ENCODE results near the gene MCTS1.

The MCTS1 gene

DNA sequence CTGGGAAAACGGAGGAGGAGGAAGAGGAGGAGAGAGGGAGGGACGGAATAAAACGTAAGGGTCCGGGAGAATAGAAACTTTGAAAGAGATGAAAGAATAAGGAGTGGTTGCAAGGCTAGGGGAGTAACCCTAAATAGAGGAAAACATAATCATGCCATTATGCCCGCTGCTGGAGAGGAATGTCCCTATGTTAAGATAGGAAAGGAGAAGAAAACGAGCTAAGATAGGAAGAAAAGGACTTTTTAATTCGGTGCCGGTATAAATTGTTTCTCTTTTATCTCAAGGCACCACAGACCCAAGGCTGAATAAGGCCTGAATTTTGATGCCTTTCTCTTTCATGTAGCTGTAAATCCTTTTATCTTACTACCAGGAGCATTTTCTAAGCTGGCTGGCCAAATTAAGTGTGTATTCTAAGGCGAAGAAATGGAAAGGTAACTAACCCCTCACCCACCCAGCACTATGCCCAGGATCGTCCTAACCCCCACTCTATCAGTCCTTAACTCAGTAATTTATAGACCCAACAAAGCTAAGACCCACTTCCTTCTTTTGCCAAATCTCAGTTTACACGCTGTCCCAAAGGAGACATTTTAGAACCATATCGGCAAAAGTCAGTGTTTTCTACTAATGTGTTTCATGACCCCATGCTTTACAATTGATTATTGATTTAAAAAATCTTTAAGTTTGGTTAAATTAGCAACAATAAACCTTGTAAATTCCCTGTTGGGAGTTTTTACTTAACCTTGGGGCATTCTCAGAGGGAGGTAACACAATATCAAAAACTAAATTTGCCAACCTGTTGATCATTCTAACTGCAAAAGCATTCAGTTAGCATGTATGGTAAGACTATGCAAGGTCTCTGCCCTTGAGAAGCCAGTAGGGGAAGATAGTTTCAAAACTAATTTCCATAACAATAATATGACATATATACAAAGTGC, 42.0 kb upstream of the MCTS1 start:
- TF ChIP-seq, protein P1, sequence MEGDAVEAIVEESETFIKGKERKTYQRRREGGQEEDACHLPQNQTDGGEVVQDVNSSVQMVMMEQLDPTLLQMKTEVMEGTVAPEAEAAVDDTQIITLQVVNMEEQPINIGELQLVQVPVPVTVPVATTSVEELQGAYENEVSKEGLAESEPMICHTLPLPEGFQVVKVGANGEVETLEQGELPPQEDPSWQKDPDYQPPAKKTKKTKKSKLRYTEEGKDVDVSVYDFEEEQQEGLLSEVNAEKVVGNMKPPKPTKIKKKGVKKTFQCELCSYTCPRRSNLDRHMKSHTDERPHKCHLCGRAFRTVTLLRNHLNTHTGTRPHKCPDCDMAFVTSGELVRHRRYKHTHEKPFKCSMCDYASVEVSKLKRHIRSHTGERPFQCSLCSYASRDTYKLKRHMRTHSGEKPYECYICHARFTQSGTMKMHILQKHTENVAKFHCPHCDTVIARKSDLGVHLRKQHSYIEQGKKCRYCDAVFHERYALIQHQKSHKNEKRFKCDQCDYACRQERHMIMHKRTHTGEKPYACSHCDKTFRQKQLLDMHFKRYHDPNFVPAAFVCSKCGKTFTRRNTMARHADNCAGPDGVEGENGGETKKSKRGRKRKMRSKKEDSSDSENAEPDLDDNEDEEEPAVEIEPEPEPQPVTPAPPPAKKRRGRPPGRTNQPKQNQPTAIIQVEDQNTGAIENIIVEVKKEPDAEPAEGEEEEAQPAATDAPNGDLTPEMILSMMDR (IDR thresholded peaks at IDR 0.05): no peak
- Mint-ChIP-seq H3K27ac (peak overlapping the region; percentile 98), H3K9me3 (peaks cover 31% of the 10 kb centered on the region), H3K4me3 (peak overlapping the region; percentile 91), H3K27me3 (ENCODE audit: low read depth, poor library complexity) (no peaks in the 10 kb centered on the region), H3K36me3 (ENCODE audit: low read depth) (peaks cover 5% of the 10 kb centered on the region), H3K4me1 (peaks cover 28% of the 10 kb centered on the region)
- no peak for DNase-seq

DNA sequence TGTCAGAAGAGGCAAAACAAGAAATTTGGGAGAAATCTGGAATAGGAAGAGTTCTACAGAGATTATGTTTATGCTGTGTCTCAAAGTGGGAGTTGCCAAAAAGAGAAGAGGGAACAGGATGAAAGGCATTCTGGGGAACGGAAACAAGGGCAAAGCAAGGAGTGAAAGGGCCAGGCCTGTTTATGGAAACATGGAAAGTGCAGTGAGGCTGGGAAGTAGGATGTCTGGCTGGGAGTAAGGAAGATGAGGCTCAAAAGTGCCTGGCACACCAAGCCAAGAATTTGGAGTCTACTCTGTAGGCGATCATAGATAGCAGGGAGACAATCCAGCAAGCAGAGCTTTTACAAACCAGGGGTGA, 41.4 kb upstream of the MCTS1 start:
- Mint-ChIP-seq H3K27ac (peak overlapping the region; percentile 9), H3K27me3 (ENCODE audit: low read depth, poor library complexity) (no peaks in the 10 kb centered on the region), H3K4me3 (peak overlapping the region; percentile 91), H3K36me3 (ENCODE audit: low read depth) (peaks cover under 1% of the 10 kb centered on the region), H3K9me3 (peaks cover 31% of the 10 kb centered on the region), H3K4me1 (peaks cover 26% of the 10 kb centered on the region)
- TF ChIP-seq, protein P1 (IDR thresholded peaks at IDR 0.05): no peak
- DNase-seq: no peak

DNA sequence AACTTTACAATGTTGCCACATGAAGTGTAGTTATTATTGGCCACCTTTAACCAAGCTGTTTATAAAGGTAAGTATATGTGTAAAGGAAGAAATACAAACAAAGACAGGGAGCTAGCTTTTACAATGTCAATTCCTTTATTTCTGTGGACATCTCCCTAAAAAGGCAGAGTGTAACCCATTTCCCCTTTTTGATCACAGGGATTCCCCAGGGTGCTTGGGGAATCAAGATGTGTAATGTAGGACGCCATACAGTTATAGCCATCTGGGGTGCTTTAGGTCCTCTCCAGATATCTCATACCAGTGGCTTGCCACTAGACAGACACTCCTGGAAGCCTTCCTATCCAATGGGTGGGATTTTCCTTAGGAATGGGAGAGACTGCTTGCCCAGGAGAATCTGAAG, 39.0 kb upstream of the MCTS1 start:
- TF ChIP-seq, protein P1 (IDR thresholded peaks at IDR 0.05): no peak

DNA sequence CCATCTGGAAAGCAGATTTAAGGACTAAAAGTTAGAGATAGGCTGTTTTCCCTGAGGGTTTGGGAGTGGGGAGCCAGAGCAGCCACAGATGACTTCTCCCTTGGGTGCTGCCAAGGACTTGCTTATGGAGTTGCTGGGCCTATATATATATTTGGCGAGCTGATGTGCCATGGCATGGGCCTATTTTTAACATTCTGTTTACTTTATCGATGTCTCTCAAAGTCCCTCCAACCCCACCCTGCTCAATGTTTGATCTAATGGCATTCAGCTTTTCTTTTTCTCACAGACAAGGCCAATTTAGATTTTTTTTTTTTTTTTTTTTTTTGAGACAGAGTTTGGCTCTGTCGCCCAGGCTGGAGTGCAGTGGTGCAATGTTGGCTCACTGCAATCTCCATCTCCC, 37.1 kb upstream of the MCTS1 start:
- peaks cover 11% of the 10 kb centered on the region for H3K4me1 Mint-ChIP-seq
- H3K27me3 Mint-ChIP-seq (ENCODE audit: low read depth, poor library complexity): peaks cover 7% of the 10 kb centered on the region
- TF ChIP-seq, protein P1 (IDR thresholded peaks at IDR 0.05): no peak
- peaks cover 44% of the 10 kb centered on the region for H3K9me3 Mint-ChIP-seq
- H3K27ac Mint-ChIP-seq: no peak overlapping the region
- DNase-seq: no peak
- no peak overlapping the region for H3K4me3 Mint-ChIP-seq
- no peaks in the 10 kb centered on the region for H3K36me3 Mint-ChIP-seq (ENCODE audit: low read depth)

More for the DNA sequence above, 39.0 kb upstream of the MCTS1 start:
- Mint-ChIP-seq H3K27me3 (ENCODE audit: low read depth, poor library complexity) (peaks cover 7% of the 10 kb centered on the region), H3K4me3 (no peak overlapping the region), H3K9me3 (peaks cover 38% of the 10 kb centered on the region), H3K4me1 (peaks cover 15% of the 10 kb centered on the region), H3K36me3 (ENCODE audit: low read depth) (no peaks in the 10 kb centered on the region), H3K27ac (no peak overlapping the region)
- DNase-seq: no peak

DNA sequence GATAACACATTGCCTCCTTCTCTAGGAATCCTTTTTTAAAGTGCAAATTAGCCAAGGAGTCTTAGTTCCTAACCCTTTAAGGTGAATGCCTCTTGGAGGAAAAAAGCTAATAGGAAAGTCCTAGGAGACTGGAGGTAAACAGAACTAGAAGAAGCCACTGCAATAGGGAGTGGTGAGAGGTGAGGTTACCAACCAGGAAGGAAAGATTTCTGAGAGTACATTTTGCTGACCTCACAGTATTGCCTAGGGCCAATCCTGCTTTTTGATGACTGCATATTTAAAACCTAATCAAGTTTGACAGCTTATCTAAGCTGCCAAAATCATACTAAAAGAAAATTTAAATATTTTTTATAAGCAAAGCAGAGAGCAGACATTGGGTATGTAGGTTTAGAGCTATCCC, 35.9 kb upstream of the MCTS1 start:
- H3K9me3 Mint-ChIP-seq: peaks cover 43% of the 10 kb centered on the region
- H3K36me3 Mint-ChIP-seq (ENCODE audit: low read depth): no peaks in the 10 kb centered on the region
- DNase-seq: no peak
- no peaks in the 10 kb centered on the region for H3K4me1 Mint-ChIP-seq
- H3K27ac Mint-ChIP-seq: no peak overlapping the region
- no peak overlapping the region for H3K4me3 Mint-ChIP-seq
- TF ChIP-seq, protein P1 (IDR thresholded peaks at IDR 0.05): no peak
- peaks cover 7% of the 10 kb centered on the region for H3K27me3 Mint-ChIP-seq (ENCODE audit: low read depth, poor library complexity)

DNA sequence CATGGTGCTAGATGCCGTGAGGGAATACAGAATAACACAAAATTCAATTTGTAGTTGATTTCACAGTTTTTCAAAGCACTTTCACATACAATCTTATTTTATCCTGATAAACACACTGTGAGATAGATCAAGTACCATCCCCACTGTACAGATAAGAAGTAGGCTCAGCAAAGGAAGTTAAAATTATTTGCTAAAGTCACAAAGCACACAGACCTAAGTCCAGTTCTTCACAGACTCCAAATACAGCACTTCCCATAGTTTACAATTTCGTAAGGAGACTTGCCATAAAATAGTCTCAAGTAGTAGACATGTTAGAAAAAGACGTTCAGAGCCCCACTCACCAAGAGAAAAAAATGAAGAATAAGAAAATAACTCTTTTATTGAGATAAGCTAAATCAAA, 35.3 kb upstream of the MCTS1 start:
- TF ChIP-seq, protein P1 (IDR thresholded peaks at IDR 0.05): no peak
- Mint-ChIP-seq H3K9me3 (peaks cover 43% of the 10 kb centered on the region), H3K27me3 (ENCODE audit: low read depth, poor library complexity) (peaks cover 7% of the 10 kb centered on the region), H3K4me1 (no peaks in the 10 kb centered on the region), H3K4me3 (no peak overlapping the region), H3K36me3 (ENCODE audit: low read depth) (no peaks in the 10 kb centered on the region), H3K27ac (no peak overlapping the region)
- no peak for DNase-seq

Measured in nephron progenitor cell (in vitro differentiated cells).